GM12878 (cell line): Measurements from ENCODE around the gene PDE9A. TPM values are rescaled to one million over a fixed set of nuclear protein-coding genes. Genes with fewer than 3 reads are reported as not detected.

Experiments used
- ATAC-seq: fragments of 200-7000 bp; cut with Tn5 transposase; 3 replicates; pipeline ENCODE4 v1.9.1; 2020; ENCODE audit warnings: mild to moderate bottlenecking, moderate library complexity
- BruUV-seq: library from RNA; stranded (reverse); fragments of 400-500 nt; replicated peaks from 2 replicates; lab custom pipeline; 2021; lab: Mats Ljungman, UMichigan
- CTCF ChIA-PET: fragments of 300-600 bp; sonication (Branson Sonifier 250); formaldehyde crosslinking; extraction: SDS; loops from one replicate; lab custom pipeline; 2021; ENCODE audit warnings: inconsistent platforms; lab: Yijun Ruan, JAX
- POLR2A ChIA-PET: fragments of 350-600 bp; formaldehyde crosslinking; extraction: SDS; loops from one replicate; lab custom pipeline; 2021; ENCODE audit warnings: inconsistent platforms; lab: Charles Lee
- RAD21 ChIA-PET: fragments of 300-600 bp; sonication (Branson Sonifier 250); formaldehyde crosslinking; loops from one replicate; lab custom pipeline; 2023; ENCODE audit warnings: antibody characterized with exemption; ENCODE audit not compliant: unreplicated experiment; lab: Charles Lee
- SMC1A ChIA-PET: fragments of 300-600 bp; sonication (Branson Sonifier 250); formaldehyde crosslinking; loops from one replicate; lab custom pipeline; 2023; ENCODE audit not compliant: unreplicated experiment, uncharacterized antibody; lab: Charles Lee
- DNase-seq: peaks from one replicate; pipeline ENCODE4 v3.0.0-alpha.2; 2011; ENCODE audit warnings: low read depth, low spot score
- FAIRE-seq: peaks from 3 replicates; lab custom pipeline; 2011; peaks lifted over from hg19 to GRCh38; lab: Jason Lieb, UNC
- H2AFZ ChIP-seq: 2 replicates; pipeline ENCODE4 v1.6.0; 2011; ENCODE audit warnings: low read depth, low read length, control low read depth; ENCODE audit not compliant: control insufficient read depth
- H3K27ac ChIP-seq: 2 replicates; pipeline ENCODE4 v1.5.1; 2011; ENCODE audit warnings: control low read depth; ENCODE audit not compliant: control insufficient read depth, insufficient read depth
- H3K27me3 ChIP-seq, 2 experiments: replicated peaks in 1 of 2; 2 replicates each; pipeline versions ENCODE4 v1.6.0 to v1.6.1; 2011; ENCODE audit warnings: low read length in 1 of 2; ENCODE audit not compliant: control insufficient read depth in 2 of 2, insufficient read depth in 2 of 2
- H3K36me3 ChIP-seq, 2 experiments: 2 replicates each; pipeline ENCODE4 v1.5.1; 2011; ENCODE audit warnings: low read length in 1 of 2; ENCODE audit not compliant: control insufficient read depth in 2 of 2, insufficient read depth in 2 of 2
- H3K4me1 ChIP-seq: 2 replicates; pipeline ENCODE4 v1.6.1; 2011; ENCODE audit warnings: mild to moderate bottlenecking, low read length, moderate library complexity, mixed read lengths; ENCODE audit not compliant: control insufficient read depth, insufficient read depth
- H3K4me2 ChIP-seq: 2 replicates; pipeline ENCODE4 v1.6.0; 2011; ENCODE audit warnings: control low read depth; ENCODE audit not compliant: control insufficient read depth, insufficient read depth
- H3K4me3 ChIP-seq: fragments of 200-600 bp; sonication (generic); 2 replicates; pipeline ENCODE4 v1.5.1; 2016
- H3K79me2 ChIP-seq: 2 replicates; pipeline ENCODE4 v1.6.0; 2011; ENCODE audit warnings: low read length; ENCODE audit not compliant: control insufficient read depth, insufficient read depth
- H3K9ac ChIP-seq: 2 replicates; pipeline ENCODE4 v1.8.0; 2011; ENCODE audit warnings: low read length, control low read depth, mixed read lengths; ENCODE audit not compliant: control insufficient read depth, insufficient read depth
- H3K9me3 ChIP-seq: replicated peaks from 3 replicates; pipeline ENCODE4 v1.5.1; 2011; ENCODE audit warnings: mild to moderate bottlenecking, low read length; ENCODE audit not compliant: control insufficient read depth, insufficient read depth
- H4K20me1 ChIP-seq: 2 replicates; pipeline ENCODE4 v1.6.0; 2011; ENCODE audit not compliant: control insufficient read depth, insufficient read depth
- ATF7 ChIP-seq: fragments of 450-650 bp; IDR thresholded peaks from 2 replicates; pipeline ENCODE4 v1.6.1; 2016; ENCODE audit warnings: low read depth, mild to moderate bottlenecking
- BMI1 ChIP-seq: fragments of 450-650 bp; IDR thresholded peaks from 2 replicates; pipeline ENCODE4 v1.6.1; 2016; ENCODE audit warnings: mild to moderate bottlenecking, moderate library complexity, borderline replicate concordance
- CBX5 ChIP-seq: sonication (generic); IDR thresholded peaks from 2 replicates; pipeline ENCODE4 v1.6.1; 2016; ENCODE audit warnings: low read depth, moderate library complexity, mild to moderate bottlenecking, inconsistent platforms
- CHD2 ChIP-seq: IDR thresholded peaks from 2 replicates; pipeline ENCODE4 v1.6.1; 2011; ENCODE audit warnings: low read depth, low read length, improper control_type of control experiment, borderline replicate concordance
- CREM ChIP-seq: IDR thresholded peaks from 2 replicates; pipeline ENCODE4 v1.6.1; 2014; ENCODE audit warnings: antibody characterized with exemption, low read depth
- ELK1 ChIP-seq: IDR thresholded peaks from 2 replicates; pipeline ENCODE4 v1.6.1; 2012; ENCODE audit warnings: low read depth, low read length, improper control_type of control experiment
- HCFC1 ChIP-seq: fragments of 150-350 bp; IDR thresholded peaks from 2 replicates; pipeline ENCODE4 v1.6.1; 2014; ENCODE audit warnings: low read length
- IRF5 ChIP-seq: fragments of 450-650 bp; IDR thresholded peaks from 2 replicates; pipeline ENCODE4 v1.6.1; 2017; ENCODE audit warnings: borderline replicate concordance
- MAX ChIP-seq: IDR thresholded peaks from 2 replicates; pipeline ENCODE4 v1.6.1; 2012; ENCODE audit warnings: low read depth, low read length, improper control_type of control experiment
- MEF2B ChIP-seq: fragments of 450-650 bp; IDR thresholded peaks from 2 replicates; pipeline ENCODE4 v1.6.1; 2018; ENCODE audit warnings: mild to moderate bottlenecking, moderate library complexity; ENCODE audit not compliant: partially characterized antibody, poor library complexity, severe bottlenecking
- MTA3 ChIP-seq: IDR thresholded peaks from 2 replicates; pipeline ENCODE4 v1.6.1; 2012; ENCODE audit warnings: low read length, inconsistent platforms, borderline replicate concordance
- NBN ChIP-seq: fragments of 450-650 bp; IDR thresholded peaks from 2 replicates; pipeline ENCODE4 v1.6.1; 2016
- NFIC ChIP-seq: IDR thresholded peaks from 2 replicates; pipeline ENCODE4 v1.6.1; 2012; ENCODE audit warnings: low read depth, mild to moderate bottlenecking, inconsistent platforms, low read length, moderate library complexity
- RAD51 ChIP-seq: fragments of 450-650 bp; IDR thresholded peaks from 2 replicates; pipeline ENCODE4 v1.6.1; 2016; ENCODE audit warnings: moderate library complexity, mild to moderate bottlenecking, inconsistent platforms
- RUNX3 ChIP-seq: IDR thresholded peaks from 2 replicates; pipeline ENCODE4 v1.6.1; 2012; ENCODE audit warnings: low read length, inconsistent platforms
- SREBF2 ChIP-seq: IDR thresholded peaks from 2 replicates; pipeline ENCODE4 v1.6.1; 2012; ENCODE audit warnings: mild to moderate bottlenecking, low read length
- WGBS: methylation state at CpG from one replicate; pipeline ENCODE4 v1.1.6; 2016; ENCODE audit warnings: low lambda C conversion rate; ENCODE audit not compliant: insufficient replicate concordance, insufficient coverage; ENCODE audit errors: missing lambda C conversion rate; 5-methylcytosine and 5-hydroxymethylcytosine counted together
- in situ Hi-C: fragments of 300-500 bp; cut with MboI; formaldehyde crosslinking; loops from 9 replicates; pipeline ENCODE4 v1.14.3; 2018; ENCODE audit warnings: mixed read lengths
- intact Hi-C: fragments of 100-400 bp; cut with micrococcal nuclease; formaldehyde crosslinking; loops from one replicate; pipeline ENCODE4 v1.14.2; 2022; ENCODE audit not compliant: unreplicated experiment
- polyA plus RNA-seq, 11 experiments: library from polyadenylated mRNA; depleted of rRNA in 4 of 11; unstranded in 6 of 11; stranded (reverse) in 5 of 11; fragments of >200 nt; fragmentation: Nextera tagmentation in 4 of 11; fragmentation: Illumina TruSeq in 1 of 11; extraction: Ambion mirVana in 4 of 11; extraction: Trizol in 1 of 11; gene quantifications; 1 replicate in 1 of 11; 2 replicates in 10 of 11; pipeline versions ENCODE4 v1.2.1 to v1.2.3, GENCODE V29; 2011 to 2016; ENCODE audit warnings: inconsistent platforms in 2 of 11, missing spikeins in 2 of 11, low read depth in 1 of 11
- total RNA-seq, 4 experiments: library from RNA; depleted of rRNA in 3 of 4; stranded (reverse); fragments of >200 nt in 3 of 4; fragmentation: Illumina TruSeq in 1 of 4; extraction: Trizol in 1 of 4; gene quantifications; 2 replicates each; pipeline versions ENCODE4 v1.2.1 to v1.2.3, GENCODE V29; 2013 to 2021

The PDE9A gene
- total and polyA plus RNA-seq, 10 of the 15 experiments (the other 5 are each of a cell fraction or from before 2014, with no cell fraction given) = 0.08 to 0.45 (median 0.20) TPM; not detected in 1

- Histone ChIP-seq H2AFZ (no peak overlapping the region), H3K9me3 (no peaks in the 10 kb centered on the region), H4K20me1 (no peaks in the 10 kb centered on the region), H3K36me3 (no peaks in the 10 kb centered on the region), H3K4me2 (no peak overlapping the region), H3K4me1 (no peaks in the 10 kb centered on the region), H3K4me3 (no peak overlapping the region), H3K27ac (no peak overlapping the region), H3K27me3 (peaks cover 0 to 7% of the 10 kb centered on the region in 2 experiments; a peak in 3 of 4 replicates), H3K79me2 (no peaks in the 10 kb centered on the region), H3K9ac (no peak overlapping the region)
- ATAC-seq = no peak
- 32% methylated on average over 17 of the region's 24 CpGs for WGBS
- in situ Hi-C loops (no loop called here), intact Hi-C loops (no loop called here)
- POLR2A ChIA-PET = no interaction called here
- BruUV-seq = no TSS peak
- SMC1A ChIA-PET = no interaction called here
- no peak for FAIRE-seq
- RAD21 ChIA-PET = no interaction called here
- TF ChIP-seq CBX5 = no peak
- TF ChIP-seq NBN = no peak
- TF ChIP-seq MEF2B = no peak
- TF ChIP-seq ATF7 = no peak
- TF ChIP-seq RAD51 = no peak
- TF ChIP-seq RUNX3 = no peak
- TF ChIP-seq CREM = no peak
- TF ChIP-seq BMI1 = no peak
- no peak for TF ChIP-seq SREBF2
- no peak for TF ChIP-seq ELK1
- TF ChIP-seq MAX = no peak
- TF ChIP-seq IRF5 = no peak
- no peak for TF ChIP-seq NFIC
- no peak for TF ChIP-seq HCFC1
- no peak for TF ChIP-seq CHD2
- TF ChIP-seq MTA3 = no peak
- CTCF ChIA-PET = no interaction called here
- no peak for DNase-seq
Observed at GRCh38 chr21:42692688-42693087, 39.3 kb downstream of the PDE9A start.
